HepG2 (cell line): ENCODE data around the gene PKD2L2. TPM values are rescaled to one million over a fixed set of nuclear protein-coding genes. Genes with fewer than 3 reads are reported as not detected.

Source experiments
- ARID2 ChIP-seq: sonication (generic); formaldehyde crosslinking; IDR thresholded peaks from 2 replicates; pipeline ENCODE4 v1.8.1; 2022; ENCODE audit warnings: mild to moderate bottlenecking, missing genetic modification reagents, borderline replicate concordance
- ARNTL ChIP-seq: sonication (generic); formaldehyde crosslinking; IDR thresholded peaks from 2 replicates; pipeline ENCODE4 v1.4.0; 2020; ENCODE audit warnings: mild to moderate bottlenecking, missing genetic modification reagents
- ATF6 ChIP-seq: sonication (generic); formaldehyde crosslinking; conservative IDR thresholded peaks from 2 replicates; pipeline ENCODE4 v1.4.0; 2020; ENCODE audit warnings: missing genetic modification reagents
- BCL6 ChIP-seq: IDR thresholded peaks from 2 replicates; pipeline ENCODE4 v1.6.1; 2016; ENCODE audit warnings: missing genetic modification reagents, missing compliant biosample characterization
- BHLHE40 ChIP-seq: IDR thresholded peaks from 2 replicates; pipeline ENCODE4 v1.6.1; 2011; ENCODE audit warnings: low read length, improper control_type of control experiment
- FOXC1 ChIP-seq: sonication (generic); formaldehyde crosslinking; IDR thresholded peaks from 2 replicates; pipeline ENCODE4 v1.8.0; 2022; ENCODE audit warnings: mild to moderate bottlenecking, missing genetic modification reagents, borderline replicate concordance
- GRHL1 ChIP-seq: sonication (generic); formaldehyde crosslinking; conservative IDR thresholded peaks from 2 replicates; pipeline ENCODE4 v1.8.0; 2022; ENCODE audit warnings: missing genetic modification reagents
- HDAC2 ChIP-seq: sonication (generic); formaldehyde crosslinking; IDR thresholded peaks from 2 replicates; pipeline ENCODE4 v1.4.0; 2020; ENCODE audit warnings: missing genetic modification reagents
- KLF9 ChIP-seq: IDR thresholded peaks from 2 replicates; pipeline ENCODE4 v1.6.1; 2016; ENCODE audit warnings: low read depth
- MAFG ChIP-seq: sonication (generic); formaldehyde crosslinking; IDR thresholded peaks from 2 replicates; pipeline ENCODE4 v1.5.1; 2020; ENCODE audit warnings: mild to moderate bottlenecking, missing genetic modification reagents
- RCOR2 ChIP-seq: IDR thresholded peaks from 2 replicates; pipeline ENCODE4 v1.6.1; 2016; ENCODE audit warnings: missing biosample characterization, missing genetic modification reagents
- REPIN1 ChIP-seq: sonication (generic); formaldehyde crosslinking; IDR thresholded peaks from 2 replicates; pipeline ENCODE4 v1.8.0; 2022; ENCODE audit warnings: missing genetic modification reagents, low read depth, mild to moderate bottlenecking, borderline replicate concordance
- TEAD2 ChIP-seq: sonication (generic); formaldehyde crosslinking; IDR thresholded peaks from 2 replicates; pipeline ENCODE4 v1.9.0; 2021; ENCODE audit warnings: missing genetic modification reagents
- ZBTB46 ChIP-seq: sonication (generic); formaldehyde crosslinking; IDR thresholded peaks from 2 replicates; pipeline ENCODE4 v1.4.0; 2020; ENCODE audit warnings: mild to moderate bottlenecking, missing genetic modification reagents, borderline replicate concordance
- ZKSCAN5 ChIP-seq: sonication (generic); formaldehyde crosslinking; IDR thresholded peaks from 2 replicates; pipeline ENCODE4 v1.5.1; 2020; ENCODE audit warnings: mild to moderate bottlenecking, missing genetic modification reagents
- ZNF329 ChIP-seq: sonication (generic); formaldehyde crosslinking; IDR thresholded peaks from 2 replicates; pipeline ENCODE4 v1.9.0; 2021; ENCODE audit warnings: low read depth, mild to moderate bottlenecking, missing genetic modification reagents
- ZNF704 ChIP-seq: sonication (generic); formaldehyde crosslinking; IDR thresholded peaks from 2 replicates; pipeline ENCODE4 v1.8.1; 2023; ENCODE audit warnings: mild to moderate bottlenecking, inconsistent platforms, moderate library complexity, missing genetic modification reagents, borderline replicate concordance
- polyA plus RNA-seq, 8 experiments: library from polyadenylated mRNA; depleted of rRNA in 3 of 8; stranded (reverse) in 7 of 8; unstranded in 1 of 8; fragments of >200 nt; fragmentation: Illumina TruSeq in 4 of 8; extraction: Trizol in 4 of 8; gene quantifications; 2 replicates each; pipeline versions ENCODE4 v1.2.1 to v1.2.3, GENCODE V29; 2011 to 2016; ENCODE audit warnings: low read depth in 4 of 8, missing spikeins in 1 of 8, mixed read lengths in 1 of 8; ENCODE audit not compliant: insufficient read depth in 1 of 8
- total RNA-seq, 5 experiments: library from RNA; depleted of rRNA; stranded (reverse); fragments of >200 nt; fragmentation: Illumina TruSeq; extraction: Trizol; gene quantifications; 2 replicates each; pipeline ENCODE4 v1.2.3, GENCODE V29; 2016; ENCODE audit warnings: low read depth in 1 of 5
- TF ChIP-seq, protein P1 (sequence below): sonication (generic); formaldehyde crosslinking; IDR thresholded peaks from 2 replicates; pipeline ENCODE4 v1.8.1; 2022; ENCODE audit warnings: low read depth, mild to moderate bottlenecking, missing genetic modification reagents
- TF ChIP-seq, protein P2 (sequence below): IDR thresholded peaks from 2 replicates; pipeline ENCODE4 v1.6.1; 2016; ENCODE audit warnings: mild to moderate bottlenecking, missing biosample characterization, missing genetic modification reagents

Gene PKD2L2
- total and polyA plus RNA-seq, 2 of the 13 experiments (the other 11 are each of a cell fraction or from before 2014, with no cell fraction given): not detected

- no peak for TF ChIP-seq ZBTB46 (CRISPR knock-in tag)
- no peak for TF ChIP-seq GRHL1 (CRISPR knock-in tag)
- peak; percentile 37 for TF ChIP-seq BCL6 (CRISPR knock-in tag)
- no peak for TF ChIP-seq BHLHE40
- no peak for TF ChIP-seq ZKSCAN5 (CRISPR knock-in tag)
- no peak for TF ChIP-seq MAFG
- TF ChIP-seq ZNF329 (CRISPR knock-in tag): no peak
- TF ChIP-seq, protein P1, sequence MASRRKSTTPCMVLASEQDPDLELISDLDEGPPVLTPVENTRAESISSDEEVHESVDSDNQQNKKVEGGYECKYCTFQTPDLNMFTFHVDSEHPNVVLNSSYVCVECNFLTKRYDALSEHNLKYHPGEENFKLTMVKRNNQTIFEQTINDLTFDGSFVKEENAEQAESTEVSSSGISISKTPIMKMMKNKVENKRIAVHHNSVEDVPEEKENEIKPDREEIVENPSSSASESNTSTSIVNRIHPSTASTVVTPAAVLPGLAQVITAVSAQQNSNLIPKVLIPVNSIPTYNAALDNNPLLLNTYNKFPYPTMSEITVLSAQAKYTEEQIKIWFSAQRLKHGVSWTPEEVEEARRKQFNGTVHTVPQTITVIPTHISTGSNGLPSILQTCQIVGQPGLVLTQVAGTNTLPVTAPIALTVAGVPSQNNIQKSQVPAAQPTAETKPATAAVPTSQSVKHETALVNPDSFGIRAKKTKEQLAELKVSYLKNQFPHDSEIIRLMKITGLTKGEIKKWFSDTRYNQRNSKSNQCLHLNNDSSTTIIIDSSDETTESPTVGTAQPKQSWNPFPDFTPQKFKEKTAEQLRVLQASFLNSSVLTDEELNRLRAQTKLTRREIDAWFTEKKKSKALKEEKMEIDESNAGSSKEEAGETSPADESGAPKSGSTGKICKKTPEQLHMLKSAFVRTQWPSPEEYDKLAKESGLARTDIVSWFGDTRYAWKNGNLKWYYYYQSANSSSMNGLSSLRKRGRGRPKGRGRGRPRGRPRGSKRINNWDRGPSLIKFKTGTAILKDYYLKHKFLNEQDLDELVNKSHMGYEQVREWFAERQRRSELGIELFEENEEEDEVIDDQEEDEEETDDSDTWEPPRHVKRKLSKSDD (CRISPR knock-in tag): no peak
- no peak for TF ChIP-seq ATF6
- no peak for TF ChIP-seq RCOR2 (CRISPR knock-in tag)
- TF ChIP-seq ARNTL (CRISPR knock-in tag): no peak
- no peak for TF ChIP-seq TEAD2 (CRISPR knock-in tag)
- TF ChIP-seq REPIN1 (CRISPR knock-in tag): no peak
- TF ChIP-seq, protein P2, sequence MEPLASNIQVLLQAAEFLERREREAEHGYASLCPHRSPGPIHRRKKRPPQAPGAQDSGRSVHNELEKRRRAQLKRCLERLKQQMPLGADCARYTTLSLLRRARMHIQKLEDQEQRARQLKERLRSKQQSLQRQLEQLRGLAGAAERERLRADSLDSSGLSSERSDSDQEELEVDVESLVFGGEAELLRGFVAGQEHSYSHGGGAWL (CRISPR knock-in tag): no peak
- TF ChIP-seq HDAC2 (CRISPR knock-in tag): peak; percentile 29; the same call in 1 of the 2 replicates
- no peak for TF ChIP-seq FOXC1 (CRISPR knock-in tag)
- no peak for TF ChIP-seq KLF9 (CRISPR knock-in tag)
- no peak for TF ChIP-seq ZNF704
- no peak for TF ChIP-seq ARID2 (CRISPR knock-in tag)
These were observed 12.0 kb downstream of the PKD2L2 start (continued) for GRCh38 chr5:137901011-137901817.
